GM12892 (cell line): ENCODE measurements around the gene STAC.

Source experiments
- POLR2A ChIP-seq: IDR thresholded peaks from 2 replicates; pipeline ENCODE4 v1.6.1; 2011; ENCODE audit warnings: low read depth, low read length, control low read depth
- POLR2AphosphoS5 ChIP-seq: IDR thresholded peaks from 2 replicates; pipeline ENCODE4 v1.6.1; 2011; ENCODE audit warnings: low read depth, low read length, control low read depth
- TAF1 ChIP-seq: IDR thresholded peaks from 2 replicates; pipeline ENCODE4 v1.6.1; 2011; ENCODE audit warnings: low read depth, mild to moderate bottlenecking, control low read depth, low read length, borderline replicate concordance

DNA sequence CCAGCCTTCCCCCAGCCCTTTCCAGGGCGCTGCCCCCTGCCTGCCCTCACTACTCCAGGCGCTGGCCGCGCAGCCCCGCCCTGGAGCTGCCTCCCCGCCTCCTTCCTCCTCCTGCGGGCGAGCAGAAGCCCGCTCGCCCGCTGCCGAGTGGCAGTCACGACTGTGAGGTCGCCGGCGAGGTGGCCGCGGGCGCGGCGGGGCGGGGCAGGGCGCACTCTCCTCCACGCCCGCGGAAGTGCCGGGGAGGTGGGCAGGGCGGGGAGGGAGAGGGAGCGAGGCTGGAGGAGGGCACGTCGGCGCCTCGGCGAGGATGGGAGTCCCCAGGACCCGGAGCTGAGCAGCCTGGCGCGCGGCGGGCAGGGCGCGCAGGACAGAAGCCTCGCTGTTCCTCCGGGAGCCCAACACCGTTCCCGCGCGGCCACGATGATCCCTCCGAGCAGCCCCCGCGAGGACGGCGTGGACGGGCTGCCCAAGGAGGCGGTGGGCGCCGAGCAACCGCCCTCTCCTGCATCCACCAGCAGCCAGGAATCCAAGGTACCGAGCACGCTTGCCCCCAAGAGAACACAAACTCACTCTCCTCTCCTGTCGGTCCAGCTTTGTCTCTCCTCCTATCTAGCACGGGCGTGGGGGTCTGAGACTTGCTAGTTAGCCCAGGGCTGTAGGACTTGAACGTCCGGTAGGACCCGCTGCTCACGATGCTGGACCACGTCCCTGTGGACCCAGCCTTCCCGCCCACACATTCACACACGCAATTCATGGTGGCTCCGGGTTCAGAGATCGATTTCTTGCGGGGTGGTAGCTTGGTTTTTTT, at the start of gene STAC:
- TF ChIP-seq POLR2A, result no peak
- TF ChIP-seq TAF1, result no peak
- TF ChIP-seq POLR2AphosphoS5, result no peak
